Aortic smooth muscle cell (primary cell): ENCODE data around the gene LAMA3. TPM values are rescaled to one million over a fixed set of nuclear protein-coding genes. Genes with fewer than 3 reads are reported as not detected.

ENCODE experiments used
- total RNA-seq: library from RNA; depleted of rRNA; stranded (reverse); fragments of >200 nt; gene quantifications from 2 replicates; pipeline ENCODE4 v1.2.3, GENCODE V29; 2014

Gene LAMA3, protein sequence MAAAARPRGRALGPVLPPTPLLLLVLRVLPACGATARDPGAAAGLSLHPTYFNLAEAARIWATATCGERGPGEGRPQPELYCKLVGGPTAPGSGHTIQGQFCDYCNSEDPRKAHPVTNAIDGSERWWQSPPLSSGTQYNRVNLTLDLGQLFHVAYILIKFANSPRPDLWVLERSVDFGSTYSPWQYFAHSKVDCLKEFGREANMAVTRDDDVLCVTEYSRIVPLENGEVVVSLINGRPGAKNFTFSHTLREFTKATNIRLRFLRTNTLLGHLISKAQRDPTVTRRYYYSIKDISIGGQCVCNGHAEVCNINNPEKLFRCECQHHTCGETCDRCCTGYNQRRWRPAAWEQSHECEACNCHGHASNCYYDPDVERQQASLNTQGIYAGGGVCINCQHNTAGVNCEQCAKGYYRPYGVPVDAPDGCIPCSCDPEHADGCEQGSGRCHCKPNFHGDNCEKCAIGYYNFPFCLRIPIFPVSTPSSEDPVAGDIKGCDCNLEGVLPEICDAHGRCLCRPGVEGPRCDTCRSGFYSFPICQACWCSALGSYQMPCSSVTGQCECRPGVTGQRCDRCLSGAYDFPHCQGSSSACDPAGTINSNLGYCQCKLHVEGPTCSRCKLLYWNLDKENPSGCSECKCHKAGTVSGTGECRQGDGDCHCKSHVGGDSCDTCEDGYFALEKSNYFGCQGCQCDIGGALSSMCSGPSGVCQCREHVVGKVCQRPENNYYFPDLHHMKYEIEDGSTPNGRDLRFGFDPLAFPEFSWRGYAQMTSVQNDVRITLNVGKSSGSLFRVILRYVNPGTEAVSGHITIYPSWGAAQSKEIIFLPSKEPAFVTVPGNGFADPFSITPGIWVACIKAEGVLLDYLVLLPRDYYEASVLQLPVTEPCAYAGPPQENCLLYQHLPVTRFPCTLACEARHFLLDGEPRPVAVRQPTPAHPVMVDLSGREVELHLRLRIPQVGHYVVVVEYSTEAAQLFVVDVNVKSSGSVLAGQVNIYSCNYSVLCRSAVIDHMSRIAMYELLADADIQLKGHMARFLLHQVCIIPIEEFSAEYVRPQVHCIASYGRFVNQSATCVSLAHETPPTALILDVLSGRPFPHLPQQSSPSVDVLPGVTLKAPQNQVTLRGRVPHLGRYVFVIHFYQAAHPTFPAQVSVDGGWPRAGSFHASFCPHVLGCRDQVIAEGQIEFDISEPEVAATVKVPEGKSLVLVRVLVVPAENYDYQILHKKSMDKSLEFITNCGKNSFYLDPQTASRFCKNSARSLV (N-terminal part only)
- 9.5 and 14.0 TPM in 2 replicates for total RNA-seq

DNA sequence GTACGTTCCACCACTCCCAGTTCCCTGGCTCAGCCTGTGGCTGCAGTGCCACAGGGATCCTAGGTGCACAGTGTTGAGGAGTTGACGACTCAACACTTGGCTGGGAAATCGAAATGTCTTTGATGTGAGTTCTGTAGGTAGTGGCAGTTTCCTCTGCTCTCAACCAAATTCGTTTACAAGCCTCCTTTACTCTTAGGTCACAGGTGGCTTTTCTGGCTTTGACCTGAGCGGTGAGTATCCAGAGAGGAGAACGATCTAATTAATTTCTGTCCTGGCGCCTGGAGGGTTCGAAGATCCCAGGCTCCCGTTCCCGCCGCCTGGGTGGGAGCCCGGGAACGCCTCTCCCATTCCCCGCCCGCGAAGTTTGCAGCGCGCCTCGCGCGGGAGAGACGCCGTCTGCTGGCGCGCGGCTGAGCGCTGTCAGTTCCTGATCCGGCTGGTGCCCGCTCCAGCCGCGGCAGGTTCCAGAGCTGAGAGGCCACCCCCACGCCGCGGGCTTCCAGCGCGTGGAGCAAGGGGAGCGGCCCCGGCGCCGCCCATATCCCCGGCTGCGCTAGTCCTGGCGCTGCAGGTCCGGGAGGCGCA, at the start of gene LAMA3:
Gene LAMA3, plus strand, starts transcription at position 423 of the 585 bp plus-strand sequence. CDS start 231 bp downstream, outside the sequence.

DNA sequence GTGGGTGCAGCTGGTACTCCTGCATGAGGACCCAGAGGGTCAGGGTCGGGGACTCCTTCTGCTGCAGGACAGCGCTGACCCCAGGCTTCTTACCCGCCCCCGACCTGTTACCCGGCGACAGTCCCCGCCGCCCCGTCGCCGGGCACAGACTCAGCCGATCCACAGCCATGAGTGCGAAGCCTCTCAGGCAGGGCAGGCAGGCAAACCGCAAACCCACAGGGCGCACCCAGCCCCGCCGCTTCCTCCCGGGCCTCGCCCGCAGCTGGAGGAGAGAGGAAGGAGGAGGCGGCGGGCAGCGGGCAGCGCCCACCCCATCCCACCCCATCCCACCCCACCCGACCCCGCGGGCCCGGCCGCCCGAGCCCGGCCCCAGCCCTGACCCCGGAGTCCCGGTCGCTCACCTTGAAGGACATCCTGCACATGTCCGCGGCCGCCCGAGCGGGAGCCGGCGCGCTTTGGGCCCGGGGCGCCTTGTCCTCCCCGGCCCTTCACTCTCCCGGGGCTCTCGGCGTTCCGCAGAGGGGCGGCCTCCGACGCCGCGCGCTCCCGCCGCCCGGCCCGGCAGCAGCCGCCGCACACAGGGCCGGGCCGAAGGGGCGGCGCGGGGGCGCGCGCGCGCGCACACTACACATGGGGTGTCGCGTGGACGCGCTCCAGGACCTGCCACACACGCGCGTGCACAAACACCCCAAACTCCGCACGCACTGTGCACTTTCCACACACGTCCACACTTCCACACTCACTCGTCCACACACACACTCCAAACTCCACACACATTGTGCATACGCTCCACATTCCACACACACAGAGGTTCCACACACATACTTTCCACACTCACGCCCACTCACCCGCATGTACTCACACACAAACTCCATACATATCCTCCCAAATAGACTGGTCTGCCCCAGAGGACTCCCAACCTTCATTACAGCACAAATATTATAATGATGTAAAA, 26.7 kb upstream of the LAMA3 start, which contains the start of gene ANKRD29:
Gene ANKRD29, minus strand, starts transcription at position 603 of the 955 bp plus-strand sequence. Its CDS starts 181 bp downstream, at position 422.

Other genes with a start within 250 kb of the LAMA3 start
- gene RIOK3, start 236.2 kb upstream of the LAMA3 start, total RNA-seq, result 67.5 and 95.6 TPM in 2 replicates
- gene RMC1, start 185.9 kb upstream of the LAMA3 start, total RNA-seq, result 21.1 and 29.5 TPM in 2 replicates
- 73.2 and 129 TPM in 2 replicates for gene NPC1, start 102.9 kb upstream of the LAMA3 start, total RNA-seq
- gene ANKRD29, start 26.5 kb upstream of the LAMA3 start, total RNA-seq, result 4.2 and 4.9 TPM in 2 replicates